K562 (cell line): Measurements from ENCODE around the gene B4GALNT4. TPM values are rescaled to one million over a fixed set of nuclear protein-coding genes. Genes with fewer than 3 reads are reported as not detected.

Experiments used
- ATAC-seq: fragments of 200-7000 bp; cut with Tn5 transposase; 3 replicates; pipeline ENCODE4 v1.9.1; 2020; ENCODE audit warnings: moderate library complexity
- BruUV-seq: library from RNA; stranded (reverse); fragments of 400-500 nt; replicated peaks from 2 replicates; lab custom pipeline; 2021; lab: Mats Ljungman, UMichigan
- CTCF ChIA-PET: fragments of 300-600 bp; formaldehyde crosslinking; extraction: SDS; loops from one replicate; lab custom pipeline; 2021; ENCODE audit warnings: low intra/inter-chr PET ratio; lab: Yijun Ruan, JAX
- POLR2A ChIA-PET: fragments of 300-600, 350-650 bp; sonication (Branson Sonifier 250); formaldehyde crosslinking; extraction: SDS; loops from one replicate; lab custom pipeline; 2021; ENCODE audit warnings: antibody characterized with exemption, inconsistent platforms; lab: Yijun Ruan, JAX
- DNase-seq, 4 experiments: peaks; one replicate each; pipeline versions ENCODE4 v3.0.0 to v3.0.0-alpha.2; 2011 to 2018; ENCODE audit warnings: low spot score in 3 of 4, mixed read lengths in 3 of 4; ENCODE audit errors: extremely low read depth in 1 of 4
- FAIRE-seq: peaks from 2 replicates; lab custom pipeline; 2011; peaks lifted over from hg19 to GRCh38; lab: Jason Lieb, UNC
- H2AFZ ChIP-seq: 2 replicates; pipeline ENCODE4 v1.6.0; 2011; ENCODE audit warnings: low read depth, low read length, control low read depth, inconsistent platforms
- H3K27ac ChIP-seq: fragments of 200-600 bp; 3 replicates; pipeline ENCODE4 v1.8.0; 2011; ENCODE audit warnings: low read depth, mild to moderate bottlenecking, control low read depth, inconsistent platforms, low read length, moderate library complexity, mixed read lengths; ENCODE audit errors: extremely low read depth
- H3K27me3 ChIP-seq, 2 experiments: fragments of 300-600 bp in 1 of 2; 2 replicates in 1 of 2; 3 replicates in 1 of 2; pipeline versions ENCODE4 v1.6.0 to v1.8.0; 2011; ENCODE audit warnings: inconsistent platforms in 2 of 2, low read length in 2 of 2, mild to moderate bottlenecking in 1 of 2, mixed read lengths in 1 of 2, moderate library complexity in 1 of 2; ENCODE audit not compliant: control insufficient read depth in 2 of 2, insufficient read depth in 2 of 2
- H3K36me3 ChIP-seq: fragments of 300-600 bp; 3 replicates; pipeline ENCODE4 v1.8.0; 2011; ENCODE audit warnings: mild to moderate bottlenecking, low read length, inconsistent platforms; ENCODE audit not compliant: control insufficient read depth, insufficient read depth
- H3K4me1 ChIP-seq, 2 experiments: fragments of 200-600 bp in 1 of 2; replicated peaks in 1 of 2; 2 replicates in 1 of 2; 3 replicates in 1 of 2; pipeline versions ENCODE4 v1.5.1 to v1.8.0; 2011; ENCODE audit warnings: inconsistent platforms in 2 of 2, low read length in 2 of 2, mild to moderate bottlenecking in 1 of 2, mixed read lengths in 1 of 2, moderate library complexity in 1 of 2; ENCODE audit not compliant: control insufficient read depth in 2 of 2, insufficient read depth in 2 of 2
- H3K4me2 ChIP-seq: 2 replicates; pipeline ENCODE4 v1.6.1; 2011; ENCODE audit warnings: low read length, control low read depth, inconsistent platforms, mixed read lengths; ENCODE audit not compliant: insufficient read depth
- H3K4me3 ChIP-seq: fragments of 200-600 bp; sonication (generic), shearing (Covaris generic); 2 replicates; pipeline ENCODE4 v1.5.1; 2016; ENCODE audit warnings: control low read depth, inconsistent platforms
- H3K79me2 ChIP-seq: fragments of 200-600 bp; 3 replicates; pipeline ENCODE4 v1.8.0; 2011; ENCODE audit warnings: low read length, inconsistent platforms; ENCODE audit not compliant: control insufficient read depth, insufficient read depth
- H3K9ac ChIP-seq, 2 experiments: 2 replicates each; pipeline versions ENCODE4 v1.6.0 to v1.6.1; 2011; ENCODE audit warnings: low read depth in 2 of 2, low read length in 2 of 2, control low read depth in 1 of 2, inconsistent platforms in 1 of 2, mild to moderate bottlenecking in 1 of 2, mixed read lengths in 1 of 2; ENCODE audit not compliant: insufficient read depth in 1 of 2
- H3K9me1 ChIP-seq: one replicate; pipeline ENCODE4 v1.6.0; 2011; ENCODE audit warnings: inconsistent platforms, mild to moderate bottlenecking, low read length, moderate library complexity; ENCODE audit not compliant: control insufficient read depth, insufficient read depth
- H3K9me3 ChIP-seq: replicated peaks from 2 replicates; pipeline ENCODE4 v1.5.1; 2011; ENCODE audit warnings: low read depth, low read length, inconsistent platforms; ENCODE audit not compliant: control insufficient read depth, insufficient read depth
- H4K20me1 ChIP-seq: replicated peaks from 2 replicates; pipeline ENCODE4 v1.6.1; 2011; ENCODE audit warnings: low read length, inconsistent platforms, mixed read lengths; ENCODE audit not compliant: control insufficient read depth, insufficient read depth
- FOXO4 ChIP-seq: fragments of 450-650 bp; formaldehyde crosslinking; IDR thresholded peaks from 2 replicates; pipeline ENCODE4 v1.4.0; 2020; ENCODE audit warnings: mild to moderate bottlenecking, moderate library complexity
- HMBOX1 ChIP-seq: sonication (generic); IDR thresholded peaks from 2 replicates; pipeline ENCODE4 v1.6.1; 2016
- KLF16 ChIP-seq: IDR thresholded peaks from 2 replicates; pipeline ENCODE4 v1.6.1; 2016; ENCODE audit warnings: antibody characterized with exemption
- PREB ChIP-seq: sonication (generic); formaldehyde crosslinking; IDR thresholded peaks from 2 replicates; pipeline ENCODE4 v1.8.1; 2023; ENCODE audit warnings: mild to moderate bottlenecking, missing genetic modification reagents
- SFPQ ChIP-seq: fragments of 200-400 bp; formaldehyde crosslinking; IDR thresholded peaks from 2 replicates; pipeline ENCODE4 v1.6.1; 2017; ENCODE audit warnings: mild to moderate bottlenecking, low read depth, low read length, moderate library complexity
- ZBTB11 ChIP-seq, 3 experiments: fragments of 200-800 bp in 1 of 3; fragments of 250-450 bp in 1 of 3; fragments of 450-650 bp in 1 of 3; sonication (Bioruptor Pico) in 1 of 3; sonication (Bioruptor generic) in 1 of 3; formaldehyde crosslinking in 1 of 3; IDR thresholded peaks; 2 replicates each; pipeline versions ENCODE4 v1.6.1 to v1.8.0; 2016 to 2022; ENCODE audit warnings: mild to moderate bottlenecking in 2 of 3, missing genetic modification characterization in 2 of 3, missing compliant biosample characterization in 1 of 3, moderate library complexity in 1 of 3
- ZNF239 ChIP-seq: fragments of 250-450 bp; sonication (Bioruptor Pico); IDR thresholded peaks from 2 replicates; pipeline ENCODE4 v1.4.0; 2020; ENCODE audit warnings: mild to moderate bottlenecking
- ZNF324 ChIP-seq: fragments of 250-450 bp; sonication (Bioruptor Pico); IDR thresholded peaks from 2 replicates; pipeline ENCODE4 v1.4.0; 2020; ENCODE audit warnings: mild to moderate bottlenecking
- WGBS: fragments of 100-300 bp; shearing (Covaris generic); methylation state at CpG from one replicate; pipeline ENCODE4 v1.1.6; 2016; ENCODE audit warnings: low coverage, mixed read lengths; ENCODE audit not compliant: insufficient coverage; ENCODE audit errors: missing lambda C conversion rate; 5-methylcytosine and 5-hydroxymethylcytosine counted together
- in situ Hi-C: fragments of 300-500 bp; cut with MboI; formaldehyde crosslinking; loops from 4 replicates; pipeline ENCODE4 v1.15.0; 2018; ENCODE audit warnings: inconsistent platforms, mixed read lengths
- intact Hi-C: fragments of 100-400 bp; cut with micrococcal nuclease; formaldehyde crosslinking; loops from 2 replicates; pipeline ENCODE4 v1.14.2; 2022
- polyA plus RNA-seq, 8 experiments: library from polyadenylated mRNA; depleted of rRNA in 4 of 8; stranded (reverse) in 5 of 8; unstranded in 3 of 8; fragments of >200 nt; fragmentation: Nextera tagmentation in 2 of 8; fragmentation: Illumina TruSeq in 1 of 8; extraction: Ambion mirVana in 2 of 8; extraction: Trizol in 1 of 8; gene quantifications; 2 replicates each; pipeline versions ENCODE4 v1.2.1 to v1.2.3, GENCODE V29; 2011 to 2014; ENCODE audit warnings: inconsistent platforms in 1 of 8, missing spikeins in 1 of 8
- total RNA-seq, 7 experiments: library from RNA; depleted of rRNA in 6 of 7; stranded (reverse); fragments of >200 nt in 6 of 7; fragmentation: Illumina TruSeq in 2 of 7; extraction: Trizol in 2 of 7; gene quantifications; 2 replicates each; pipeline versions ENCODE4 v1.2.1 to v1.2.3, GENCODE V29; 2011 to 2021; ENCODE audit warnings: low replicate concordance in 1 of 7

The B4GALNT4 gene
- total and polyA plus RNA-seq, 9 of the 15 experiments (the other 6 are each of a cell fraction or from before 2014, with no cell fraction given), result 0.20 to 37.1 (median 10.8) TPM; not detected in 1

GRCh38 chr11:385594-386351 lies 16.5 kb downstream of the B4GALNT4 start:
- POLR2A ChIA-PET, result no interaction called here
- 68% methylated on average over 15 of the region's 19 CpGs for WGBS
- H3K36me3 ChIP-seq, result peaks cover 2% of the 10 kb centered on the region; the same call in 1 of the 3 replicates

More at GRCh38 chr11:385594-386351, 16.5 kb downstream of the B4GALNT4 start:
- no TSS peak for BruUV-seq
- ATAC-seq (no peak), FAIRE-seq (no peak), DNase-seq (no peak)
- TF ChIP-seq ZNF324 (CRISPR knock-in tag) (no peak), HMBOX1 (no peak), KLF16 (no peak), FOXO4 (CRISPR knock-in tag) (no peak), ZNF239 (CRISPR knock-in tag) (no peak), SFPQ (no peak), ZBTB11 (CRISPR knock-in tag; IDR thresholded peaks at IDR 0.05) (no peak), PREB (no peak)
- Histone ChIP-seq H3K9me1 (no peaks in the 10 kb centered on the region), H3K4me3 (no peak overlapping the region), H3K79me2 (no peaks in the 10 kb centered on the region), H3K4me1 (peaks cover 7 to 27% of the 10 kb centered on the region in 2 experiments; a peak in 4 of 5 replicates), H3K4me2 (no peak overlapping the region), H3K9ac (no peak overlapping the region), H3K9me3 (peaks cover 2% of the 10 kb centered on the region; the same call in 1 of the 2 replicates), H4K20me1 (no peaks in the 10 kb centered on the region), H3K27me3 (no peaks in the 10 kb centered on the region), H2AFZ (no peak overlapping the region), H3K27ac (no peak overlapping the region)
- intact Hi-C loops (no loop called here), in situ Hi-C loops (no loop called here)
- CTCF ChIA-PET, result no interaction called here
